ENCODE measurements around the gene GIMAP8. TPM values are rescaled to one million over a fixed set of nuclear protein-coding genes. Genes with fewer than 3 reads are reported as not detected.
A peak's percentile ranks its signal among the peaks of the same experiment; 100 is the strongest.

GIMAP8 gene
- polyA plus RNA-seq, 1 of the 3 experiments (the other 2 are of a cell fraction) = not detected

GRCh38 chr7:150411606-150412005, 38.8 kb upstream of the GIMAP8 start:
- peaks cover 0 to 6% of the 10 kb centered on the region in 2 experiments for H3K36me3 ChIP-seq (replicated peaks in 1 of 2; ENCODE audit: control insufficient read depth in 1 of 2, insufficient read depth in 2 of 2, low read length in 1 of 2)
- no peak for DNase-seq
- 81% methylated on average over 10 of the region's 11 CpGs for WGBS (ENCODE audit: low lambda C conversion rate)
- CTCF ChIA-PET = interaction anchor here (1.0 to 2.8 kb wide), 4 partner anchors 9 to 26 kb away, joined by 3 to 8 read pairs (median 4); no protein-coding TSS in a partner anchor
- no peaks in the 10 kb centered on the region for H3K27me3 ChIP-seq (ENCODE audit: insufficient read depth)
- peaks cover 0 to under 1% of the 10 kb centered on the region in 2 experiments; a peak in 1 of 4 replicates for H3K4me1 ChIP-seq (ENCODE audit: control insufficient read depth in 1 of 2, insufficient read depth in 2 of 2, low read depth in 1 of 2, low read length in 1 of 2)
- no peak for TF ChIP-seq SIN3A (IDR thresholded peaks at IDR 0.05; ENCODE audit: borderline replicate concordance, low read depth, low read length)
- TF ChIP-seq TEAD4 (IDR thresholded peaks at IDR 0.05; ENCODE audit: borderline replicate concordance, insufficient read depth) = no peak
- no peak for TF ChIP-seq EP300 (IDR thresholded peaks at IDR 0.05; ENCODE audit: borderline replicate concordance in 1 of 2, low read depth in 1 of 2, low read length in 1 of 2)
- TF ChIP-seq MXI1 (IDR thresholded peaks at IDR 0.05; ENCODE audit: low read depth, low read length) = no peak
- TF ChIP-seq GABPA (IDR thresholded peaks at IDR 0.05; ENCODE audit: low read depth) = no peak
- TF ChIP-seq MEF2A (IDR thresholded peaks at IDR 0.05; ENCODE audit: borderline replicate concordance, low read depth) = no peak
- no peak for TF ChIP-seq RCOR1 (IDR thresholded peaks at IDR 0.05; ENCODE audit: low read length)
- POLR2A ChIA-PET = no interaction called here
- H3F3A ChIP-seq (replicated peaks; ENCODE audit: insufficient read depth) = no peaks in the 10 kb centered on the region
- no peak overlapping the region for H3K4me2 ChIP-seq
- H3K4me3 ChIP-seq (ENCODE audit: low read depth in 2 of 2, low read length in 1 of 2) = no peak overlapping the region
- H3K27ac ChIP-seq (ENCODE audit: low read depth in 2 of 2, low read length in 1 of 2) = no peak overlapping the region
- H4K20me1 ChIP-seq (ENCODE audit: insufficient read depth) = no peaks in the 10 kb centered on the region
- no peaks in the 10 kb centered on the region for H3K9me2 ChIP-seq
- no peak overlapping the region for H3K9ac ChIP-seq
- H3K9me3 ChIP-seq = no peaks in the 10 kb centered on the region
- no peaks in the 10 kb centered on the region for H3K79me2 ChIP-seq (ENCODE audit: insufficient read depth)
- H2AFZ ChIP-seq (ENCODE audit: low read depth) = no peak overlapping the region

GRCh38 chr7:150412016-150412415, 38.4 kb upstream of the GIMAP8 start:
- POLR2A ChIA-PET = no interaction called here
- CTCF ChIA-PET = interaction anchor here (1.0 to 2.8 kb wide), 5 partner anchors 8 to 56 kb away, joined by 3 to 8 read pairs (median 4); no protein-coding TSS in a partner anchor
- Histone ChIP-seq H3K9me2 (no peaks in the 10 kb centered on the region), H3K4me3 (ENCODE audit: low read depth in 2 of 2, low read length in 1 of 2) (no peak overlapping the region), H3K27me3 (ENCODE audit: insufficient read depth) (no peaks in the 10 kb centered on the region), H3K4me2 (no peak overlapping the region), H3K9me3 (no peaks in the 10 kb centered on the region), H4K20me1 (ENCODE audit: insufficient read depth) (no peaks in the 10 kb centered on the region), H3K4me1 (ENCODE audit: control insufficient read depth in 1 of 2, insufficient read depth in 2 of 2, low read depth in 1 of 2, low read length in 1 of 2) (no peaks in the 10 kb centered on the region), H3F3A (replicated peaks; ENCODE audit: insufficient read depth) (no peaks in the 10 kb centered on the region), H2AFZ (ENCODE audit: low read depth) (no peak overlapping the region), H3K36me3 (replicated peaks in 1 of 2; ENCODE audit: control insufficient read depth in 1 of 2, insufficient read depth in 2 of 2, low read length in 1 of 2) (peaks cover 0 to 6% of the 10 kb centered on the region in 2 experiments), H3K79me2 (ENCODE audit: insufficient read depth) (no peaks in the 10 kb centered on the region), H3K9ac (no peak overlapping the region), H3K27ac (ENCODE audit: low read depth in 2 of 2, low read length in 1 of 2) (no peak overlapping the region)
- TF ChIP-seq IRF3 (IDR thresholded peaks at IDR 0.05; ENCODE audit: low read depth, low read length) (no peak), FOXJ3 (CRISPR knock-in tag; IDR thresholded peaks at IDR 0.05) (no peak), RFX5 (IDR thresholded peaks at IDR 0.05; ENCODE audit: low read length) (no peak)
- peak; percentile 21 for DNase-seq
- 94% methylated on average over 11 of the region's 11 CpGs for WGBS (ENCODE audit: low lambda C conversion rate)
